ENCODE measurements around the gene PSMD8. TPM values are rescaled to one million over a fixed set of nuclear protein-coding genes. Genes with fewer than 3 reads are reported as not detected.

PSMD8 gene
- polyA plus RNA-seq (2011; rRNA removed) = 287 and 328 TPM in 2 replicates
- polyA minus RNA-seq (2011; rRNA and poly(A)+ RNA removed) = 184 and 269 TPM in 2 replicates

DNA sequence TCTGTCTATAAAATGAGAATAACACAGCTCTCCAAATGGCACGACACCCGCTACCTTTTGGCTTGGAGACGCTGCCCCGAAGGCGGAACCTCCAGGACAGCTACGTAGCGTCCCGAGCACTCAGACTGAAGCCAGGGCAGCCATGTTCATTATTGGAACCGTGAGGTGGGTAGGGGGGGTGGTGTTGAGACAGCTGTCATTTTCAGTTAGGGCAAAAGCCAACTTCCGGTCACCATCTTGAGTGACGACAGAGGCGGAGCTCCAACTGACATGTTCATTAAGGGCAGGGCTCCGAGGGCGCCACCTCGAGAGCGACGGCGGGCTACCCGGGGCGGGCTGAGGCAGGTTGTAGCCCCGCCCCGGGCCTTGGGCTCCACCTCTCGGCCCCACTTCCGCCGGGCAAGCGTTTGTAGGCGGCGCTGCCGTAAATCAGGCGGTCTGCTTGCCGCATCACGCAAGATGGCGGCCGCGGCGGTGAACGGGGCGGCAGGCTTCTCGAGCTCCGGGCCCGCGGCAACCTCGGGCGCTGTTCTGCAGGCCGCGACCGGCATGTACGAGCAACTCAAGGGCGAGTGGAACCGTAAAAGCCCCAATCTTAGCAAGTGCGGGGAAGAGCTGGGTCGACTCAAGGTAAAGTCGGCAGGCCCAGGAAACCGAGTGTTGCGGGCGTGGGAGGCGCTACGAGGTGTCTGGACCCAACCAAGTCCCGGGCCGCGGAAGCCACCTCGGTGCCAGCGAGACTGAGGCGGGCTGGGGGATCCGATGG lies at the start of gene PSMD8:
PSMD8 (plus strand) TSS at position 240 of the 766 bp plus-strand sequence; CDS start at position 271, 31 bp downstream.
- TF ChIP-seq, protein P1, sequence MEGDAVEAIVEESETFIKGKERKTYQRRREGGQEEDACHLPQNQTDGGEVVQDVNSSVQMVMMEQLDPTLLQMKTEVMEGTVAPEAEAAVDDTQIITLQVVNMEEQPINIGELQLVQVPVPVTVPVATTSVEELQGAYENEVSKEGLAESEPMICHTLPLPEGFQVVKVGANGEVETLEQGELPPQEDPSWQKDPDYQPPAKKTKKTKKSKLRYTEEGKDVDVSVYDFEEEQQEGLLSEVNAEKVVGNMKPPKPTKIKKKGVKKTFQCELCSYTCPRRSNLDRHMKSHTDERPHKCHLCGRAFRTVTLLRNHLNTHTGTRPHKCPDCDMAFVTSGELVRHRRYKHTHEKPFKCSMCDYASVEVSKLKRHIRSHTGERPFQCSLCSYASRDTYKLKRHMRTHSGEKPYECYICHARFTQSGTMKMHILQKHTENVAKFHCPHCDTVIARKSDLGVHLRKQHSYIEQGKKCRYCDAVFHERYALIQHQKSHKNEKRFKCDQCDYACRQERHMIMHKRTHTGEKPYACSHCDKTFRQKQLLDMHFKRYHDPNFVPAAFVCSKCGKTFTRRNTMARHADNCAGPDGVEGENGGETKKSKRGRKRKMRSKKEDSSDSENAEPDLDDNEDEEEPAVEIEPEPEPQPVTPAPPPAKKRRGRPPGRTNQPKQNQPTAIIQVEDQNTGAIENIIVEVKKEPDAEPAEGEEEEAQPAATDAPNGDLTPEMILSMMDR (IDR thresholded peaks at IDR 0.05; ENCODE audit: low read depth, low read length) = no peak; the same call in 1 of the 2 replicates
- ChIA-PET CTCF (interaction anchor here (0.8 to 3.3 kb wide), 12 partner anchors 10 to 475 kb away, joined by 3 to 21 read pairs (median 6); partner anchors contain the start of genes CATSPERG, FAM98C and GGN), POLR2A (interaction anchor here (0.5 to 2.6 kb wide), 10 partner anchors 13 to 1029 kb away, joined by 3 to 49 read pairs (median 4); partner anchors contain the start of genes FAM98C, GGN and SPRED3)
- peak within 1 kb of the TSS; percentile 87 for H3K27ac ChIP-seq (ENCODE audit: low read depth, low read length)
- H3K27me3 ChIP-seq (ENCODE audit: control insufficient read depth, insufficient read depth, low read length) = peaks cover 5% of the 10 kb centered on the region
- peak; percentile 95 for DNase-seq (ENCODE audit: low read depth, low spot score)
- no peaks in the 10 kb centered on the region for H3K9me3 ChIP-seq (ENCODE audit: control insufficient read depth, insufficient read depth, low read length)
- H3K4me3 ChIP-seq (ENCODE audit: low read depth, low read length) = peak within 1 kb of the TSS; percentile 92

DNA sequence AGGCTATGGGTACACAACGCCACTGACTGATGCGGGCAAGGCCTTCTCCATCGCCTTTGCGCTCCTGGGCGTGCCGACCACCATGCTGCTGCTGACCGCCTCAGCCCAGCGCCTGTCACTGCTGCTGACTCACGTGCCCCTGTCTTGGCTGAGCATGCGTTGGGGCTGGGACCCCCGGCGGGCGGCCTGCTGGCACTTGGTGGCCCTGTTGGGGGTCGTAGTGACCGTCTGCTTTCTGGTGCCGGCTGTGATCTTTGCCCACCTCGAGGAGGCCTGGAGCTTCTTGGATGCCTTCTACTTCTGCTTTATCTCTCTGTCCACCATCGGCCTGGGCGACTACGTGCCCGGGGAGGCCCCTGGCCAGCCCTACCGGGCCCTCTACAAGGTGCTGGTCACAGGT lies 47.8 kb upstream of the PSMD8 start:
- ChIA-PET POLR2A (no interaction called here), CTCF (interaction anchor here (1.5 kb wide), 1 partner anchor 82 kb away, joined by 3 read pairs; no protein-coding TSS in a partner anchor)
- TF ChIP-seq, protein P1 (IDR thresholded peaks at IDR 0.05; ENCODE audit: low read depth, low read length) = no peak

DNA sequence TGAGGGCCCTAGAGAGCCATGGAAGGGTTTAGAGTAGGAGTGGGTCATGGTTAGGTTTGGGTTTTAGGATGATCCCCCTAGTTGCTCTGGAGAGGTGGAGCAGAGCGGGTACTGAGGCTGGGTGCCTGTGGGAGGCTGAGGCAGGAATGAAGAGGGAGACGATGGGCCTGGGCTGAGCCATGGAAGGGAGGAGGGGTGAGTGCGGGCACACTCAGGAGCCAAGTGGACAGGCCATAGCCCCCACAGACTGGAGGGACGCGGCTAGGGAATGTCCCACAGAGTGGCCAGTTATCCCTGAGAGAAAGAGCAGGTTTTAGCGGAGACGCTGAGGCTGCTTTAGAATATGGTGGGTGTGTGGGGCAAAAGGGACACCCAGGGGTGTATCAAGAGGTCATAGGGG lies 44.7 kb upstream of the PSMD8 start:
- TF ChIP-seq, protein P1 (IDR thresholded peaks at IDR 0.05; ENCODE audit: low read depth, low read length) = no peak
- ChIA-PET POLR2A (interaction anchor here (0.7 to 0.8 kb wide), 2 partner anchors 9 to 46 kb away, joined by 3 read pairs; no protein-coding TSS in a partner anchor), CTCF (interaction anchor here (6.7 kb wide), 1 partner anchor 85 kb away, joined by 123 read pairs; no protein-coding TSS in a partner anchor)
- H3K27ac ChIP-seq (ENCODE audit: low read depth, low read length) = no peak overlapping the region
- no peak overlapping the region for H3K4me3 ChIP-seq (ENCODE audit: low read depth, low read length)
- no peaks in the 10 kb centered on the region for H3K9me3 ChIP-seq (ENCODE audit: control insufficient read depth, insufficient read depth, low read length)
- DNase-seq (ENCODE audit: low read depth, low spot score) = no peak
- no peaks in the 10 kb centered on the region for H3K27me3 ChIP-seq (ENCODE audit: control insufficient read depth, insufficient read depth, low read length)

More for the DNA sequence above, 47.8 kb upstream of the PSMD8 start:
- no peaks in the 10 kb centered on the region for H3K27me3 ChIP-seq (ENCODE audit: control insufficient read depth, insufficient read depth, low read length)
- no peak for DNase-seq (ENCODE audit: low read depth, low spot score)
- H3K27ac ChIP-seq (ENCODE audit: low read depth, low read length) = no peak overlapping the region
- H3K9me3 ChIP-seq (ENCODE audit: control insufficient read depth, insufficient read depth, low read length) = no peaks in the 10 kb centered on the region
- H3K4me3 ChIP-seq (ENCODE audit: low read depth, low read length) = no peak overlapping the region

DNA sequence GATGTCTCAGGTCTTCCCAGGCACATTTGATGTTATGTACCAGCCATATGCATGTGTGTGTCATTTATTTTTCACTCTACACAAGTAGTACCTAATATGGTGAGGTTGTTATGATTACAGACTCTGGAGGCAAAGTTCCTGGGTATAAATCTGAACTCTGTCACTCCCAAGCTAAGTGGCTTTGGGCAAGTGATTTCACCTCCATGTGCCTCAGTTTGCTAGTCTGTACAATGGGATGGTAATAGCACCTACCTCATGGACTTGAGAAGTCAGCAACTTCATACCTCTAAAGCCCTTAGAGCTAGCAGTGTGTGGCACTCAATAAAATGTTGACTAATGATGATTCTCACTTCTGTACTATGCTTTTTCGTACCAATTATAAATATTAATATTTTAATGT lies 42.6 kb upstream of the PSMD8 start:
- H3K4me3 ChIP-seq (ENCODE audit: low read depth, low read length) = no peak overlapping the region
- H3K9me3 ChIP-seq (ENCODE audit: control insufficient read depth, insufficient read depth, low read length) = no peaks in the 10 kb centered on the region
- TF ChIP-seq, protein P1 (IDR thresholded peaks at IDR 0.05; ENCODE audit: low read depth, low read length) = no peak
- CTCF ChIA-PET = interaction anchor here (1.5 to 6.7 kb wide), 2 partner anchors 87 to 98 kb away, joined by 3 to 123 read pairs; no protein-coding TSS in a partner anchor
- H3K27me3 ChIP-seq (ENCODE audit: control insufficient read depth, insufficient read depth, low read length) = no peaks in the 10 kb centered on the region
- POLR2A ChIA-PET = no interaction called here
- DNase-seq (ENCODE audit: low read depth, low spot score) = no peak
- H3K27ac ChIP-seq (ENCODE audit: low read depth, low read length) = no peak overlapping the region

DNA sequence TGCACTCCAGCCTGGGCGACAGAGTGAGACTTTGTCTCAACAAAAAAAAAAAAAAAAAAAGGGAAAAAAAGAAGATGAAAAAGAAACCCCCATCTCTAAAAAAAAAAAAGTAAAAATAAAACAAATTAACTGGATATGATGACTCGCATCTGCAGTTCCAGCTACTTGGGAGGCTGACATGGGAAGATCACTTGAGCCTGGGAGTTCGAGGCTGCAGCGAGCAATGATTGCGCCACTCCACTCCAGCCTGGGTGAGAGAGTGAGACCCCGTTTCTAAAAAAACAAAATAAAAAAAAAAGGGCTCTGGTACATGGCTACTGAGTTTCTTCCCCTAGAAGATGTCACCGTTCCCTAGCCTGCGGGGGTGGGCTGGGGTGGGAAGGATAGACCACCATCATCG lies 41.1 kb upstream of the PSMD8 start:
- CTCF ChIA-PET = interaction anchor here (1.5 to 6.7 kb wide), 2 partner anchors 88 to 100 kb away, joined by 3 to 123 read pairs; no protein-coding TSS in a partner anchor
- H3K27me3 ChIP-seq (ENCODE audit: control insufficient read depth, insufficient read depth, low read length) = no peaks in the 10 kb centered on the region
- H3K9me3 ChIP-seq (ENCODE audit: control insufficient read depth, insufficient read depth, low read length) = no peaks in the 10 kb centered on the region; the same call in 1 of the 2 replicates
- POLR2A ChIA-PET = no interaction called here
- no peak overlapping the region for H3K27ac ChIP-seq (ENCODE audit: low read depth, low read length)
- TF ChIP-seq, protein P1 (IDR thresholded peaks at IDR 0.05; ENCODE audit: low read depth, low read length) = no peak
- H3K4me3 ChIP-seq (ENCODE audit: low read depth, low read length) = no peak overlapping the region
- DNase-seq (ENCODE audit: low read depth, low spot score) = no peak
